ENCODE data around the gene IKZF1.
A peak's percentile ranks its signal among the peaks of the same experiment; 100 is the strongest.

The IKZF1 gene

GRCh38 chr7:50304129-50304910, at the start of gene IKZF1:
TSS of gene IKZF1 (plus strand) at chr7:50304716. CDS start at chr7:50319062, 14,346 bp downstream.
- H3K9me3 ChIP-seq (ENCODE audit: low read depth, low read length): no peaks in the 10 kb centered on the region
- no peak for DNase-seq (ENCODE audit: low read depth, low spot score)
- H3K27ac ChIP-seq: no peak within 1 kb of the TSS
- TF ChIP-seq EZH2 (IDR thresholded peaks at IDR 0.05): no peak
- TF ChIP-seq FOXP2 (optimal IDR thresholded peaks at IDR 0.05; ENCODE audit: control extremely low read depth, extremely low read length, insufficient read depth): no peak
- no peak for TF ChIP-seq POLR2AphosphoS5 (IDR thresholded peaks at IDR 0.05; ENCODE audit: borderline replicate concordance, low read depth, low read length)
- H3K9ac ChIP-seq (ENCODE audit: insufficient read length): no peak within 1 kb of the TSS
- H3K36me3 ChIP-seq (ENCODE audit: insufficient read depth, low read length): no peaks in the 10 kb centered on the region
- H3K4me3 ChIP-seq: peak within 1 kb of the TSS; percentile 55

DNA sequence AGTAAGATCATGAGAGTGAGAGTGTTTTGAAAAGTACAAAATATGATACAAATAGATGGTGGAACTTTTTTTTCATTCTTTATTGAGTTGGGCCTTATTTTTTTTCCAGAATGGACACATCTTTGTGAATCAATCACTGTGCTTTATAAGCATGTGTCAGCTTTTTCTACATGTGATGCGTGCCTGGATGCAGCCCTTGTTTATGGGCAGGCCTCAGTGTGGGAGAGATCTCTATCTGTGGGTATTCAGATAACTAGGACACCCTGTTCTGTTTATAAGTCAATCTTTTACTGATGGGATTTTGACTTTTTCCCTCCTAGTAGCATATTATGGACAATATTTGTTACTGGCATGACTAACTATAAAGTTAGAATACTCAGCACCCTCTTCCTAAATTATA, 42.9 kb upstream of the IKZF1 start:
- no peak overlapping the region for H3K27ac ChIP-seq
- no peaks in the 10 kb centered on the region for H3K9me3 ChIP-seq (ENCODE audit: low read depth, low read length)
- no peak for DNase-seq (ENCODE audit: low read depth, low spot score)
- TF ChIP-seq POLR2AphosphoS5 (IDR thresholded peaks at IDR 0.05; ENCODE audit: borderline replicate concordance, low read depth, low read length) (no peak), EZH2 (IDR thresholded peaks at IDR 0.05) (no peak), FOXP2 (optimal IDR thresholded peaks at IDR 0.05; ENCODE audit: control extremely low read depth, extremely low read length, insufficient read depth) (no peak)
- no peak overlapping the region for H3K4me3 ChIP-seq
- no peak overlapping the region for H3K9ac ChIP-seq (ENCODE audit: insufficient read length)
- H3K36me3 ChIP-seq (ENCODE audit: insufficient read depth, low read length): no peaks in the 10 kb centered on the region

DNA sequence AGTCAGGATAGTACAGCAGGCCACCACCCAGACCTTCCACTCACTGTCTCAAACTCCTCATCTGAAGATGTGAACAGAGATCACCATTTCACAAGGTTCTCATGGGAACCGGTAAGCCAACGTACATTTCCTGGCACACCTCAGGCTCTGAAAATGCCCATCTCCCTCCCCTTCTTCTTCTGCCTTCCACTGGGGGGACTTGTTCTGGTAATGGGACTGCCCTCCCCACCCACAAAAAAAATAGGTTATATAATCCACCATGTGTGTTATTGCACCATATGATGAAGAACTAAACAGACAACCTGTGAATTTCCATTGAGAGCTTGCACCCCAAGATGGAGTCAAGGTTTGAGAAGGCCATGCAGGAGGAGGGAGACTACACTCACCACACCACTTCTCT, 42.1 kb upstream of the IKZF1 start:
- Histone ChIP-seq H3K9ac (ENCODE audit: insufficient read length) (no peak overlapping the region), H3K9me3 (ENCODE audit: low read depth, low read length) (no peaks in the 10 kb centered on the region), H3K27ac (no peak overlapping the region), H3K36me3 (ENCODE audit: insufficient read depth, low read length) (no peaks in the 10 kb centered on the region), H3K4me3 (no peak overlapping the region)
- DNase-seq (ENCODE audit: low read depth, low spot score): no peak
- TF ChIP-seq POLR2AphosphoS5 (IDR thresholded peaks at IDR 0.05; ENCODE audit: borderline replicate concordance, low read depth, low read length) (no peak), FOXP2 (optimal IDR thresholded peaks at IDR 0.05; ENCODE audit: control extremely low read depth, extremely low read length, insufficient read depth) (no peak), EZH2 (IDR thresholded peaks at IDR 0.05) (no peak)

DNA sequence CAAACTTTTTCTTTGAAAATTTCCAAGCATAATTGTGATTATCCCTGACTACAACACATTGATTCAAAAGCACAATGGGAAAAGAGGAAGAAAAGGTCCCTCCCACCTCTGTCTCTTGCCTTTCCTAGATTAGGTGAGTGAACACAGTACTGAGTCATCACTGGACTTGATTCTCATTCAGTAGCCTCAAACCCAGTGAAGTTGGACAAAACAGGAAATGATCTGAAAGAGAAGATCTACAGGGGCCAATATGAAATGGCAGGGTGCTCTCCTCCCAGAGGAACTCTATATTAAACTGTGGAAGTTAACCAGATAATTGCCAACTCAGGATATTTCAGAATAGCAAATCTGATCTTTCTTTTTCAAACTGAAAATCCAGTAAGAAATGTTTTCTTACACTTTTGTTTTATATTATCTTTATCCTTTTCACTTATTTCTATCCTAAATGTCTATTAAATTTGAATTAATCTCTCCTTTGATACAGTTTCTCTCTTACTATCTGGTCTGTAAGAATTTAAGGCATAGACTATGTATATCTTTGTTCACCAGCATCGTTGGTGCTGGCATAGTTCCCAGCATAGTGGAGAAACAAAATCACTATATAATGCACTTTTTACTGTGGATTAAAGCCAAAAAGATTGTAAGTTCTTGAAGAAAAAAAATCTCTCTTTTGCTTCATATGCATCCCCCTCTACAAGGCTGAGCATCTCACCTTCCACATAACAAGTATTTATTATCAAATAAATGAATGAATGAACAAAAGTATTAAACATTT, 41.4 kb upstream of the IKZF1 start:
- no peaks in the 10 kb centered on the region for H3K9me3 ChIP-seq (ENCODE audit: low read depth, low read length)
- no peak for DNase-seq (ENCODE audit: low read depth, low spot score)
- TF ChIP-seq EZH2 (IDR thresholded peaks at IDR 0.05): no peak
- TF ChIP-seq POLR2AphosphoS5 (IDR thresholded peaks at IDR 0.05; ENCODE audit: borderline replicate concordance, low read depth, low read length): no peak
- no peak for TF ChIP-seq FOXP2 (optimal IDR thresholded peaks at IDR 0.05; ENCODE audit: control extremely low read depth, extremely low read length, insufficient read depth)
- no peak overlapping the region for H3K27ac ChIP-seq
- no peak overlapping the region for H3K9ac ChIP-seq (ENCODE audit: insufficient read length)
- H3K4me3 ChIP-seq: no peak overlapping the region
- H3K36me3 ChIP-seq (ENCODE audit: insufficient read depth, low read length): no peaks in the 10 kb centered on the region

DNA sequence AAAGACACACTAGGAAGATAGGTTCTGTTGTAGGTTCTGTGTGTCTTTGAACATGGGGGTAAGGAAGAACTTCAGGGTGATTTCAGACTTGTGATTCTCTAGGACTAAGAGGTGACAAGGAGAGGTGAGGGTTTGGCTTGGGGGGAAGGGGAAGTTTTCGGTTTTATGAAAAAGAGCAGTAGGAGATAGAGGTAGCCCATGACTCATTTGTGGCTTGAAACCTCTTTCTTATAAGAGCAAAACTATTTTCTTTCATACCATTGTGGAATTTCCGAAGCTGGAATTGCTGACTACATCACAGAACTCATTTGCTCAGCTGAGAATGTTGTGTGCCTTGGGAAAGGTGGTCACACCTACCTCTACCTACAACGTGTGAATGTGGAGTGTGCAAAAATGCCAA, 39.6 kb upstream of the IKZF1 start:
- H3K9ac ChIP-seq (ENCODE audit: insufficient read length): no peak overlapping the region
- H3K9me3 ChIP-seq (ENCODE audit: low read depth, low read length): no peaks in the 10 kb centered on the region
- TF ChIP-seq EZH2 (IDR thresholded peaks at IDR 0.05) (no peak), POLR2AphosphoS5 (IDR thresholded peaks at IDR 0.05; ENCODE audit: borderline replicate concordance, low read depth, low read length) (no peak), FOXP2 (optimal IDR thresholded peaks at IDR 0.05; ENCODE audit: control extremely low read depth, extremely low read length, insufficient read depth) (no peak)
- DNase-seq (ENCODE audit: low read depth, low spot score): no peak
- H3K4me3 ChIP-seq: no peak overlapping the region
- H3K27ac ChIP-seq: no peak overlapping the region
- no peaks in the 10 kb centered on the region for H3K36me3 ChIP-seq (ENCODE audit: insufficient read depth, low read length)

- H3K9ac ChIP-seq (ENCODE audit: insufficient read length): no peak overlapping the region
- H3K36me3 ChIP-seq (ENCODE audit: insufficient read depth, low read length): no peaks in the 10 kb centered on the region
- no peak for TF ChIP-seq POLR2AphosphoS5 (IDR thresholded peaks at IDR 0.05; ENCODE audit: borderline replicate concordance, low read depth, low read length)
- no peak for DNase-seq (ENCODE audit: low read depth, low spot score)
- H3K9me3 ChIP-seq (ENCODE audit: low read depth, low read length): no peaks in the 10 kb centered on the region
- no peak overlapping the region for H3K27ac ChIP-seq
- H3K4me3 ChIP-seq: no peak overlapping the region
Measured at GRCh38 chr7:50265968-50266634, 38.4 kb upstream of the IKZF1 start.

GRCh38 chr7:50266635-50267386, 37.7 kb upstream of the IKZF1 start:
- no peaks in the 10 kb centered on the region for H3K36me3 ChIP-seq (ENCODE audit: insufficient read depth, low read length)
- H3K9ac ChIP-seq (ENCODE audit: insufficient read length): no peak overlapping the region
- DNase-seq (ENCODE audit: low read depth, low spot score): no peak
- TF ChIP-seq POLR2AphosphoS5 (IDR thresholded peaks at IDR 0.05; ENCODE audit: borderline replicate concordance, low read depth, low read length) (no peak), EZH2 (IDR thresholded peaks at IDR 0.05) (no peak), FOXP2 (optimal IDR thresholded peaks at IDR 0.05; ENCODE audit: control extremely low read depth, extremely low read length, insufficient read depth) (no peak)
- H3K4me3 ChIP-seq: no peak overlapping the region
- H3K27ac ChIP-seq: no peak overlapping the region
- no peaks in the 10 kb centered on the region for H3K9me3 ChIP-seq (ENCODE audit: low read depth, low read length)
